Effector memory CD4-positive, alpha-beta T cell (primary cell): ENCODE data around the gene ADH1B.

ENCODE experiments used
- DNase-seq, 3 donors: peaks; one replicate each; pipeline ENCODE4 v3.0.0-alpha.2; 2020
- H3K27ac ChIP-seq: 2 replicates; pipeline ENCODE4 v1.7.0; 2013; ENCODE audit warnings: mild to moderate bottlenecking, low read length, moderate library complexity; ENCODE audit not compliant: insufficient read depth, poor library complexity, severe bottlenecking
- H3K27me3 ChIP-seq: replicated peaks from 2 replicates; pipeline ENCODE4 v1.7.0; 2013; ENCODE audit warnings: mild to moderate bottlenecking, low read length; ENCODE audit not compliant: insufficient read depth, control insufficient read depth, poor library complexity, severe bottlenecking
- H3K36me3 ChIP-seq: 2 replicates; pipeline ENCODE4 v1.7.0; 2013; ENCODE audit warnings: mild to moderate bottlenecking, low read length, moderate library complexity; ENCODE audit not compliant: control insufficient read depth, insufficient read depth
- H3K4me1 ChIP-seq: 2 replicates; pipeline ENCODE4 v1.7.0; 2013; ENCODE audit warnings: low read length, mild to moderate bottlenecking; ENCODE audit not compliant: control insufficient read depth, insufficient read depth, poor library complexity, severe bottlenecking
- H3K4me3 ChIP-seq: 2 replicates; pipeline ENCODE4 v1.7.0; 2013; ENCODE audit warnings: low read length, low read depth, mild to moderate bottlenecking; ENCODE audit not compliant: insufficient read depth, poor library complexity, severe bottlenecking
- H3K9me3 ChIP-seq: 2 replicates; pipeline ENCODE4 v1.7.0; 2013; ENCODE audit warnings: mild to moderate bottlenecking, low read length, moderate library complexity; ENCODE audit not compliant: control insufficient read depth

Gene ADH1B

GRCh38 chr4:99264927-99265326 is 56.3 kb downstream of the ADH1B start:
- Histone ChIP-seq H3K4me3 (no peak overlapping the region), H3K36me3 (no peaks in the 10 kb centered on the region), H3K27me3 (no peaks in the 10 kb centered on the region), H3K4me1 (no peaks in the 10 kb centered on the region), H3K9me3 (no peaks in the 10 kb centered on the region), H3K27ac (no peak overlapping the region)
- DNase-seq, result no peak
